NCI-H524 (cell line): ENCODE results near the gene ART1.
"Not testable (repeated sequence)": the region's sequence is repeated elsewhere in the genome, so short reads cannot be mapped to it uniquely, and the experiment has no call there.

ENCODE experiments used
- DNase-seq, 2 experiments: peaks; one replicate each; lab custom pipeline; 2025; lab: John Stamatoyannopoulos, UW

ART1 gene

GRCh38 chr11:3644817-3645235, at the start of gene ART1:
ART1 (plus strand) TSS chr11:3645128; CDS start chr11:3659214, 14,086 bp downstream.
- no peak for DNase-seq

GRCh38 chr11:3597743-3598142, 47.2 kb upstream of the ART1 start:
- DNase-seq, result not testable (repeated sequence)

GRCh38 chr11:3600201-3600600, 44.7 kb upstream of the ART1 start:
- not testable (repeated sequence) for DNase-seq

- no peak for DNase-seq
Measured at GRCh38 chr11:3604167-3604566, 40.8 kb upstream of the ART1 start.

GRCh38 chr11:3605283-3605662, 39.7 kb upstream of the ART1 start:
- DNase-seq, result no peak

GRCh38 chr11:3605771-3606203, 39.1 kb upstream of the ART1 start:
- no peak for DNase-seq

GRCh38 chr11:3609416-3610265, 35.3 kb upstream of the ART1 start:
- DNase-seq, result peak in 1 of 2 experiments; percentile 43

- DNase-seq, result no peak
Measured at GRCh38 chr11:3610846-3611245, 34.1 kb upstream of the ART1 start.

- DNase-seq, result no peak
Measured at GRCh38 chr11:3611976-3612678, 32.8 kb upstream of the ART1 start.

- DNase-seq, result no peak
Measured at GRCh38 chr11:3613998-3614741, 30.8 kb upstream of the ART1 start.

- no peak for DNase-seq
Measured at GRCh38 chr11:3614742-3615171, 30.2 kb upstream of the ART1 start.

GRCh38 chr11:3615998-3616397, 28.9 kb upstream of the ART1 start:
- peak; percentile 3 to 33 for DNase-seq

- DNase-seq, result no peak
Measured at GRCh38 chr11:3616721-3617460, 28.0 kb upstream of the ART1 start.

- DNase-seq, result no peak
Measured at GRCh38 chr11:3617990-3618389, 26.9 kb upstream of the ART1 start.

- DNase-seq, result no peak
Measured at GRCh38 chr11:3622521-3622920, 22.4 kb upstream of the ART1 start.

- no peak for DNase-seq
Measured at GRCh38 chr11:3623121-3623520, 21.8 kb upstream of the ART1 start.

GRCh38 chr11:3623767-3624458, 21.0 kb upstream of the ART1 start:
- no peak for DNase-seq

GRCh38 chr11:3626250-3626960, 18.5 kb upstream of the ART1 start:
- DNase-seq, result no peak

- DNase-seq, result no peak
Measured at GRCh38 chr11:3627291-3627690, 17.6 kb upstream of the ART1 start.

- no peak for DNase-seq
Measured at GRCh38 chr11:3631331-3631730, 13.6 kb upstream of the ART1 start.
